Right cardiac atrium (tissue), 5 donors: ENCODE data around the gene PSMA1. TPM values are rescaled to one million over a fixed set of nuclear protein-coding genes. Genes with fewer than 3 reads are reported as not detected.

Experiments
- polyA plus RNA-seq: library from polyadenylated mRNA; stranded (reverse); fragments of 200-250 nt; gene quantifications from one replicate; pipeline ENCODE4 v1.2.3, GENCODE V29; 2013
- total RNA-seq, 4 donors: library from RNA; stranded (reverse); fragmentation: NEBNext Ultra II Directional; extraction: Animal tissue kit (Norgen Biotek cat#: 25700); gene quantifications; one replicate each; pipeline ENCODE4 v1.2.1, GENCODE V29; 2021
- donor health status: healthy with polysubstance abuse.
- donor health status: DM: no; HTN: yes; CAD: no.
- donor health status: DM: no; HTN: no; CAD: no.
- donor health status: DM: no; HTN: yes; CAD: no; lungs with severe emphysema.
- donor health status: DM: yes; HTN: yes; CAD: no.

The PSMA1 gene
- total and polyA plus RNA-seq, 5 donors, result 105 to 145 (median 119) TPM

Other genes starting within 250 kb of the PSMA1 start
- gene RRAS2, start 161.2 kb downstream of the PSMA1 start, total RNA-seq, result 10 to 100 TPM; 23.9 to 32.7 (median 29.8) TPM
- 28.2 TPM for gene RRAS2, start 161.2 kb downstream of the PSMA1 start, polyA plus RNA-seq
- 10 to 100 TPM; 46.0 to 62.3 (median 55.3) TPM for gene COPB1, start 20.6 kb downstream of the PSMA1 start, total RNA-seq
- 41.7 TPM for gene COPB1, start 20.6 kb downstream of the PSMA1 start, polyA plus RNA-seq
- 10 to 100 TPM in 1 of 4 donors, 1 to 10 TPM in 3; 8.3 to 18.6 (median 9.4) TPM for gene PDE3B, start 123.4 kb upstream of the PSMA1 start, total RNA-seq
- gene PDE3B, start 123.4 kb upstream of the PSMA1 start, polyA plus RNA-seq, result 4.9 TPM